ENCODE measurements around the gene ZNRF4.
"Not testable (repeated sequence)": the region's sequence is repeated elsewhere in the genome, so short reads cannot be mapped to it uniquely, and the experiment has no call there.

Gene ZNRF4

GRCh38 chr19:5455367-5456129 lies at the start of gene ZNRF4:
TSS of gene ZNRF4 (plus strand) at chr19:5455417. CDS start at chr19:5455492, 75 bp downstream.
- DNase-seq, result no peak

GRCh38 chr19:5406198-5406597 lies 49.0 kb upstream of the ZNRF4 start:
- not testable (repeated sequence) for DNase-seq

GRCh38 chr19:5406816-5407215 lies 48.4 kb upstream of the ZNRF4 start:
- no peak for DNase-seq

- no peak for DNase-seq
Observed at GRCh38 chr19:5407356-5407755, 47.9 kb upstream of the ZNRF4 start.

- no peak for DNase-seq
Observed at GRCh38 chr19:5417495-5418436, 37.5 kb upstream of the ZNRF4 start.

- DNase-seq, result no peak
Observed at GRCh38 chr19:5418677-5419076, 36.5 kb upstream of the ZNRF4 start.

- no peak for DNase-seq
Observed at GRCh38 chr19:5420953-5421352, 34.3 kb upstream of the ZNRF4 start.

GRCh38 chr19:5423567-5424125 lies 31.6 kb upstream of the ZNRF4 start:
- no peak for DNase-seq

- no peak for DNase-seq
Observed at GRCh38 chr19:5424192-5424973, 30.8 kb upstream of the ZNRF4 start.

GRCh38 chr19:5425260-5425659 lies 30.0 kb upstream of the ZNRF4 start:
- DNase-seq, result no peak

- DNase-seq, result no peak
Observed at GRCh38 chr19:5430237-5430636, 25.0 kb upstream of the ZNRF4 start.

GRCh38 chr19:5432687-5433086 lies 22.5 kb upstream of the ZNRF4 start:
- no peak for DNase-seq

- no peak for DNase-seq
Observed at GRCh38 chr19:5434351-5434917, 20.8 kb upstream of the ZNRF4 start.

- peak; percentile 82 for DNase-seq
Observed at GRCh38 chr19:5434970-5435641, 20.1 kb upstream of the ZNRF4 start.

- DNase-seq, result no peak
Observed at GRCh38 chr19:5435642-5436017, 19.6 kb upstream of the ZNRF4 start.

GRCh38 chr19:5436106-5436947 lies 18.9 kb upstream of the ZNRF4 start:
- DNase-seq, result peak; percentile 95

- no peak for DNase-seq
Observed at GRCh38 chr19:5436948-5437306, 18.3 kb upstream of the ZNRF4 start.

- not testable (repeated sequence) for DNase-seq
Observed at GRCh38 chr19:5438756-5439155, 16.5 kb upstream of the ZNRF4 start.

- DNase-seq, result no peak
Observed at GRCh38 chr19:5439452-5439851, 15.8 kb upstream of the ZNRF4 start.

- no peak for DNase-seq
Observed at GRCh38 chr19:5440299-5440698, 14.9 kb upstream of the ZNRF4 start.

- DNase-seq, result no peak
Observed at GRCh38 chr19:5443723-5444122, 11.5 kb upstream of the ZNRF4 start.
